ENCODE results near the gene ITGB6. TPM values are rescaled to one million over a fixed set of nuclear protein-coding genes. Genes with fewer than 3 reads are reported as not detected.

Gene ITGB6
- total RNA-seq, 1 donor, result under 0.01 TPM

- Histone ChIP-seq H3K27me3 (ENCODE audit: insufficient read depth, low read length) (no peaks in the 10 kb centered on the region), H3K4me2 (ENCODE audit: insufficient read depth, low read length) (no peak overlapping the region), H3K9me3 (ENCODE audit: low read depth, low read length) (no peaks in the 10 kb centered on the region), H3K79me2 (ENCODE audit: insufficient read depth, low read length) (no peaks in the 10 kb centered on the region), H3K27ac (ENCODE audit: low read depth, low read length) (no peak overlapping the region), H3K4me3 (ENCODE audit: insufficient read depth, low read length) (no peak overlapping the region), H2AFZ (ENCODE audit: low read length) (no peak overlapping the region), H4K20me1 (ENCODE audit: insufficient read depth, low read length) (no peaks in the 10 kb centered on the region), H3K4me1 (ENCODE audit: insufficient read depth, low read length) (peaks cover 13% of the 10 kb centered on the region), H3K36me3 (ENCODE audit: insufficient read depth, low read length) (no peaks in the 10 kb centered on the region)
- no peak for TF ChIP-seq CTCF (IDR thresholded peaks at IDR 0.05; ENCODE audit: extremely low read depth, low read depth, low read length)
- no peak for DNase-seq (ENCODE audit: insufficient read length, low spot score, missing footprints)
Measured at GRCh38 chr2:160076914-160077313, 123.2 kb downstream of the ITGB6 start.

DNA sequence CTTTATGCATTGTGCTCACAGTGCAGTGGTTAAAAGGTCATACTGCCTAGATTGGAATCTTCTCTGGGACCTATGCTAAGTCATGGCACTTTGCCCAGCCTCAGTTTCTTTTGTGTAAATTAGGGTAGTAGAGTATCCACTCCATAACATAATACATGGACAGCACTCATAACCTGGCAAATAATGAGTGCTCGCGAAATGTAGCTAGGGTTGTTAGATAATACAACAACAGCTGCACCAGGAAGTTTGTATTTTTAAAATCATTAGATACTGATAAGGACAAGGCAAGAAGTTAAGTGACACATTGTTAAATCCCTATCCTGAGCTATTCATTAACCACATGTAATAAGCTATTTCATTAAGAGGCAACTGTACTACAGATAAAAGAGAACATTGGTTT, 123.8 kb downstream of the ITGB6 start:
- no peaks in the 10 kb centered on the region for H3K79me2 ChIP-seq (ENCODE audit: insufficient read depth, low read length)
- no peaks in the 10 kb centered on the region for H3K9me3 ChIP-seq (ENCODE audit: low read depth, low read length)
- no peak for TF ChIP-seq CTCF (IDR thresholded peaks at IDR 0.05; ENCODE audit: extremely low read depth, low read depth, low read length)
- no peaks in the 10 kb centered on the region for H3K36me3 ChIP-seq (ENCODE audit: insufficient read depth, low read length)
- no peaks in the 10 kb centered on the region for H3K27me3 ChIP-seq (ENCODE audit: insufficient read depth, low read length)
- H3K4me2 ChIP-seq (ENCODE audit: insufficient read depth, low read length), result no peak overlapping the region
- no peak overlapping the region for H3K27ac ChIP-seq (ENCODE audit: low read depth, low read length)
- H4K20me1 ChIP-seq (ENCODE audit: insufficient read depth, low read length), result no peaks in the 10 kb centered on the region
- H3K4me3 ChIP-seq (ENCODE audit: insufficient read depth, low read length), result no peak overlapping the region
- H3K4me1 ChIP-seq (ENCODE audit: insufficient read depth, low read length), result peaks cover 13% of the 10 kb centered on the region
- no peak overlapping the region for H2AFZ ChIP-seq (ENCODE audit: low read length)
- DNase-seq (ENCODE audit: insufficient read length, low spot score, missing footprints), result no peak

DNA sequence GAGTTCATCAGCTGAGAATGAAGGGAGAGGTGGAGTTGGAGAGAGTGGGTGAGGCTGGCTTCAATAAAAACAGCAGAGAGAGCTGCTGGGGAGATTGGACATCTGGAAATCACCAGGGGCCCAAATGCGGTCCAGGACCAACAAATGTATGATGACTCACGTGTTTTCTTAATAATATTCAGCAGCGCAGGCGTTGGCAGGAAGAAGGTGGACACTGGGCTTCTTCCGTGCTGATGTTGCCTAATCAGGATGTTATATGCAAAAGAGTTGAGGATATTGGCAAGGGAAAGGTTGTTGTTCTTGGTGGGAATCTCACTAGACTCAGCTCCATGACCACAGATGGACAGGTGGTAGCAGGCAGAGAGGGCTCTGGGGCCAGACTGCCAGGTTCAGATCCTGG, 124.9 kb downstream of the ITGB6 start:
- H3K4me2 ChIP-seq (ENCODE audit: insufficient read depth, low read length), result peak overlapping the region; percentile 65

GRCh38 chr2:160073284-160073888, 126.7 kb downstream of the ITGB6 start:
- no peak for TF ChIP-seq CTCF (IDR thresholded peaks at IDR 0.05; ENCODE audit: extremely low read depth, low read depth, low read length)
- Histone ChIP-seq H3K9me3 (ENCODE audit: low read depth, low read length) (peaks cover 2% of the 10 kb centered on the region), H3K27me3 (ENCODE audit: insufficient read depth, low read length) (no peaks in the 10 kb centered on the region), H2AFZ (ENCODE audit: low read length) (no peak overlapping the region), H3K79me2 (ENCODE audit: insufficient read depth, low read length) (no peaks in the 10 kb centered on the region), H3K4me1 (ENCODE audit: insufficient read depth, low read length) (peaks cover 13% of the 10 kb centered on the region), H3K36me3 (ENCODE audit: insufficient read depth, low read length) (no peaks in the 10 kb centered on the region), H3K4me2 (ENCODE audit: insufficient read depth, low read length) (no peak overlapping the region), H4K20me1 (ENCODE audit: insufficient read depth, low read length) (no peaks in the 10 kb centered on the region), H3K4me3 (ENCODE audit: insufficient read depth, low read length) (no peak overlapping the region), H3K27ac (ENCODE audit: low read depth, low read length) (no peak overlapping the region)
- DNase-seq (ENCODE audit: insufficient read length, low spot score, missing footprints), result no peak

More for the DNA sequence above, 124.9 kb downstream of the ITGB6 start:
- TF ChIP-seq CTCF (IDR thresholded peaks at IDR 0.05; ENCODE audit: extremely low read depth, low read depth, low read length), result no peak
- no peaks in the 10 kb centered on the region for H3K36me3 ChIP-seq (ENCODE audit: insufficient read depth, low read length)
- H3K4me1 ChIP-seq (ENCODE audit: insufficient read depth, low read length), result peaks cover 13% of the 10 kb centered on the region
- H3K9me3 ChIP-seq (ENCODE audit: low read depth, low read length), result no peaks in the 10 kb centered on the region
- no peak overlapping the region for H2AFZ ChIP-seq (ENCODE audit: low read length)
- no peaks in the 10 kb centered on the region for H3K27me3 ChIP-seq (ENCODE audit: insufficient read depth, low read length)
- DNase-seq (ENCODE audit: insufficient read length, low spot score, missing footprints), result peak; percentile 85
- H3K4me3 ChIP-seq (ENCODE audit: insufficient read depth, low read length), result no peak overlapping the region
- no peaks in the 10 kb centered on the region for H3K79me2 ChIP-seq (ENCODE audit: insufficient read depth, low read length)
- H4K20me1 ChIP-seq (ENCODE audit: insufficient read depth, low read length), result no peaks in the 10 kb centered on the region
- H3K27ac ChIP-seq (ENCODE audit: low read depth, low read length), result peak overlapping the region; percentile 36

Data from osteoblast (primary cell).